Raji (cell line): Measurements from ENCODE around the gene CCDC82.

Source experiments
- POLR2A ChIP-seq: IDR thresholded peaks from 2 replicates; pipeline ENCODE4 v1.6.1; 2011; ENCODE audit warnings: low read depth, low read length, control low read depth; ENCODE audit not compliant: insufficient read depth

CCDC82 gene

DNA sequence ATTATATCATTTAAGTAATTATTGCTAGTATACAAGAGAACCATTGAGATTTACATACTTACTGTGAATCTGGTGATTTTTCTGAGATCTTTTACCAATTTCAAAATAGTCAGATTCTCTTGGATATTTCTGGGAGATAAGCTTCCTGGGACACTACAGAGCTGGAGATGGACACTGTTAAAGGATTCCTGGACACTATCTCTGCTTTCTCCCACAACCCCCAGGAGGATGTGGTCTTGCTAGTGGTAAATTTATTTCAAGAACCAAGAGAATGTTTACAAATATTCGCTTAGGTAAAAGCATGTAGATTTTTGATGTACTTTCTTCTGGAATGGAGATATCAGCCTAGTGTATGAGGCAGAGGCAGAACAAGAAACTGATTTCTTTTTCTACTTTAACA, 12.9 kb downstream of the CCDC82 start:
- TF ChIP-seq POLR2A = no peak

DNA sequence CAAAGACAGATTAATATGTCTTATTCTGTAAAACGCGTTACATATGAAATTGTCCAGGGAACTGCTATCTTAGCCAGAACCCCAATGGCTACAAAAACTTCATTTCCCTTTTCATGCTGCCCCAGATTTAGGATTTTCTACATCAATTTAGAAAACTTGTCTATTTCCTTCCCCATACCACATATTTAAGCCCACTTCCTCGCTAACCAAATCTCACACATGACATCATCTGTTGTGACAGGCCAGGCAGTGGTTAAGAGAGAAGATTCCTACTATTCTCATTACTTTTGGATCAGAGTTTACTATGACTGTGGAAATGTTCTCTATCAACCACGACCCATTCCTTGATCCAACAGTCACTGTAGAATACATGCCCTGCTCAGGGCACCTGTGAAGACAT, 15.9 kb downstream of the CCDC82 start:
- no peak for TF ChIP-seq POLR2A

DNA sequence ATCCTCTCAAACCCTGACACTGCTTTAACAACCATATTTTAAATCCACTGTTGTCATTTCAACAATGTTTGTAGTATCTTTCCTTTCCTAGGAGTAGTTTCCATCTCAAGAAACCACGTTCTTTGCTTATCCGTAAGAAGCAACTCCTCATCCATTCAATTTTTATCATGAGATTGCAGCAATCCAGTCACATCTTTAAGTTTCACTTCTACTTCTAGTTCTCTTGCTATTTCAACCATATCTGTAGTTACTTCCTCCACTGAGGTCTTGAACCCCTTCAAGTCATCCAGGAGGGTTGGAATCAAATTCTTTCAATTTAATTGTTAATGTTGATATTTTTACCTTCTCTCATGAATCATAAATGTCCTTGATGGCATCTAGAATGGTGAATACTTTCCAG, 22.4 kb downstream of the CCDC82 start:
- no peak for TF ChIP-seq POLR2A

DNA sequence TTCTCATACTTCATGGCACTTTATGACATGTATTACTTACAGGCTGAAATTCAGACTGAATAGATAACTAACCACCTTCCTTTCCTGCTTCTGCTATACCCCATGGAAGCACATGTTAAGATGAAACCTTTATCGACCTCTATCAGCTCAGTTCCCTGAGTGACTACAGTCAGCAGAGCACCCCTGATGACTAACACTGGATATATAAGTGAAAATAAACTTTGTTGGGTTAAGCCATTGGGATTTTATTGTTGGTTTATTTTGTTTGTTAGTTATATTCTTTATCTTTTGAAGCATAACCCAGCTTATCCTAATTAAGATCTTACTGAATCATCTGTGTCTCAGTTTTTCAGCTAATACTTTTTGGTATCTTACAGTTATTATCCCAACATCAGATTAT, 23.7 kb downstream of the CCDC82 start:
- TF ChIP-seq POLR2A = no peak

DNA sequence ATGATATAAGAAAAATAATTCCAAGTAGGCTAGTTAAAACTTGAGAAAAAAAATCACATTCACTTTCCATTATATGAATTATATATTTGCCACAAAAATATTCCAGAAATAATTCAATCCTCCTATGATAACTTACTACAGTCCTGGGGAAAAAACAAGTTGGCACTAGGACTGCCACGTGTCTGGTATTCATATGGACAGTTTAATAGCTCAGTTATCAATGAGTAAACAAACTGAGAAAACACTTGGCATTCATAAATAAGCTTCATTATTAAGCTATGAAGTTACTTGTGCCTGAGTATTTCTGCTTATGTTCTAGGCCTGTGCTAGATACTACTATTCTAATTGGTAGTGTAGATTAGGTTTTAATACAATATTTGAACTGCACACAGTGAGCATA, 24.2 kb downstream of the CCDC82 start:
- no peak for TF ChIP-seq POLR2A

DNA sequence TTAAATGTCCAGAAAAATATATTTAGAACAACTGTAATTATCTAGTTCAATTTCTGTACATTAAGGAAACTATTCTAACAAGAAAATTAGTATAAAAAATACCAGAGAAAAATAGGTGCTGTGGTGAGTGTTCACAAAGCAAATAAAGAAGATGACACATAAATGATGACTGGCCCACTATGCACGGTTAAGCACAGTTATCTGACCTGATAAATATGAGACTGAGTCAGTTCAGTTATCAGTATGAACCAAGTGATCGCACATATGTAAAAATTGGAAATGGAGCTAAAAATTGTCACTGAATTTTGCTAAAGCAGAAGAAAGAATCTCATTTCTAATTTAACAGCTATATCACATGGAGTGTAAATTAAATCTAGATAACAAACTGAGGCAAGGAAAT, 27.9 kb downstream of the CCDC82 start:
- TF ChIP-seq POLR2A = no peak

DNA sequence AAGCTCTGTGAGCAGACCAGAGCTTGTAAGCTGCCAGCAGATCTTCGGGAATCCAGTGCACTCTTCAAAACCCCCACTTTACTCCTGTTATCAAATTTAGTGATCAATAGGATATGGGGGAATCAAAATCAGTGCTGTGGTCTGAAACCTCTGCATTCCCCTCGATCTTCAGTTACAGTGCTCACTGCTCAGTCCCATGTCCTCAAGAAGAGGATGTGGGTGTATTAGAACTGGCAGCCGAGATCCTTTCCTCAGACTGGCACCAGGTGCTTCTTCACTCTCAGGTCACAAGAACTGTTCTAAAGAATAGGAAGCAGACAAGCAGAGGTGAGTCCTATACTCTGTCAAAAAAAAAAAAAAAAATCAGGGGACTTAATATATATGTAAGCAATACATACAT, 31.4 kb downstream of the CCDC82 start:
- no peak for TF ChIP-seq POLR2A

DNA sequence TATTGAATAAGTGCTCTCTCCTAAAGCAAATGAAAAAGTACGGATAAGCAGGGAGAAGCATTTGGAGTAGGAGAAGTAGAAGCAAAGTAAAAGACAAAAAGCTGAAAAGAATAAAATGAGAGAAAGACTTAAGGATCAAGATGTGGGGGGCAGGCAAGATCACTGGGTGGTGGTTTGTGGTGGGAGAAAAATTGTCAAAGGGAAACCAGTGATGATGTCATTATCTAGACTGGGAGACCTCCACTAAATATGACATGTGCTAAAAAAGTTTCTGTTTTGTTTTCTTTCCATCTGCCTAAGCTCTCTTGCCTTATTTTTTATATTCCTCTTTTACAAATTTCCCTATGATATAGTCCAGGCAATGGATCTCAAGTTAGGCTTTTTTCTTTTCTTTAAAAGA, 31.9 kb downstream of the CCDC82 start:
- TF ChIP-seq POLR2A = no peak

DNA sequence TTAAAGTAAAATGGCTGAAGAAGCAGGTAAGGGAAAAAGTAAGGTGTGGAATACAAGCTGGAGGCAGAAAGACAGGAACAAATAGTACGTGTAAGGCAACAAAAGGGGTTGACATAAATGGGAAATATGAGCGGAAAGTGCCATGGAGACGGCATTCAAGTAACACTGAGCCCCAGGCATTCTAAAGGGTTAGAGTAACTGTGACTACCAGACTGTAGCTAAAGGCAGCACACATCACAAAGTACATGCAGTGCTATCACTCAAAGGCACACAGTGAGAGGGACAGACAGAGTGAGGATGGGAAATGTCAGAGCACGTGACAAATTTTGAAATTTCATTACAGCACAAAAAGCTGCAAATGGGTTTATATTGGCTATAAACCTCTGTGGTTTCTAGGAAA, 32.9 kb downstream of the CCDC82 start:
- TF ChIP-seq POLR2A = no peak

DNA sequence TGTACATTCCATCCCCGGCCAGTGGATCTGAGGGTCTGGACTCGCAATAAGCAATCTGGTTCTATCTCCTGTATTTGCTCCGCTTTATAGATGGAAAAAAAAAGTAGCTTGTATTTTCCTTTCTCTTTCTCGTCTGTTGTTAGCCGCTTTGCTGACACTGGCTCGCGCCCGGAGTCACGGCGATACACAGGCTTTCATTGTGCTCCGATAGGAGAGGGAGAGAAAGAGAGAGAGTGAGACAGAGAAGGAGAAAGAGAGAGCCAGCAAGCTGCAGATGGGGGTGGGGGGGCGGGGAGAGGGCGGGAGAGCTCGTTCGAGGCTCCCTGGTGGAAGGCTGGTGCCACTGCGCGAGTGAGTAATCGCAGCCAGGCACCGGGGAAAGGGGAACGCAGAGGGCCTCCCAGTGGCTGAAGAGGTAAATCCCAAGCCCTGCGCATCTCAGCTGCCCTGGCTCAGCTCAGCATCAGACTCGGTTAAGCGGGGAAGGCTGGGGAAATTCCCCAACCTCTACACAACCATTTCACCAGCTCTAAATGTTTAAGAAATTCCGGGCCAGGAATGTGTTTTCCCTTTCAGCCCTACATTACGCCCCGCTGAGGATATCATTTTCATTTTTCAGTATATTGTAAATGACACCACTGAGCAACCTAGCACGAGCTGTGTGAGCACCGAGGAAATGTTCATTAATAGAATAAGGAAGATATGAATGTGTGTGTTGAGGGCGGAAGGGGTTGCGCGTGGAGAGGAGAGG, 46.6 kb downstream of the CCDC82 start, which contains the start of gene MAML2:
Gene MAML2, minus strand, starts transcription at position 235 of the 751 bp plus-strand sequence. CDS start 1,300 bp downstream, outside the sequence.
- TF ChIP-seq POLR2A = 0 out of 2 replicates have a peak, but pooled peaks have one; percentile 23

DNA sequence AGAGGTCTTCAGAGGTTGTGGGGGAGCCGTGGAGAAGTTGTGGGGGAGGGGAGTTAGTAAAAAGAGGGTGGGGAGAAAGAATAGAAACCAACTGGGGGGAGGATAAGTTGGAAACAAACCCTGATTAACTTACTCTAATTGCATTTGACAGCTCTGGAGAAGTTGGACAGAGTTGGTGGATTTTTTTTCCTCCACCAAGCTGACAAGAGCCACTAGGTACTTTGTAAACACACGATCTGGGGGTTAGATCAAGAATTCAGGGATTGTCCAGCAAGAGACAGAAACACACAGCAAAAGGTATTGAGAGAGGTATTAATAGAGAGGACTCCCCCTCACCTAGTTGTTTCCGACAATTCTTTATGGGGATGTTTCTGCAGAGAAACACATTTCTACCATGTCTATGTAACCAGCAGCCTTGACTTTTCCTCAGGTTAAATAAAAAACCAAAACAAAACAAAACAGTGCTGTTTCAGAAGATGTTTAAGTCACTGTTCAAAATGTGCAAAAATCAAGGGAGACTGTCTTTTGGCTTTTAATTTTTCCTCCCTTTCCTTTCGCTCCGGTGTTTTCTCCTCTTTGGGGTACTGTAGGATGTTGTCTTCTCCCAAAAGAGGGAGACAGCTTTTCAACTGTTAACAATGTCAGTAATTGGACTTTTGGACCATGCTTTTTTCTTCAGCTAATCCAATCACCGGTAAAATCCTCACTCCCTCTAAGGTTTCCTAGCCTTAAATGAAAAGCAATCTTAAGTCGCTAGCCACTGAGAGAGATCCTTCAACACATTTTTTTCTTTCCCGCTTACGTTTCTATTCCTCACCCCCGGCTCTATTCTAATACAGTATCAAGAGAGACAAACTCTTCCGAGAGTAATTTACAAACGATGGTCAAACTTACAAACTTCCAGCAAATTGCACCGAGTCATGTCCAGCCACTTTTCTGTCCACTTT, 47.4 kb downstream of the CCDC82 start:
- no peak for TF ChIP-seq POLR2A

DNA sequence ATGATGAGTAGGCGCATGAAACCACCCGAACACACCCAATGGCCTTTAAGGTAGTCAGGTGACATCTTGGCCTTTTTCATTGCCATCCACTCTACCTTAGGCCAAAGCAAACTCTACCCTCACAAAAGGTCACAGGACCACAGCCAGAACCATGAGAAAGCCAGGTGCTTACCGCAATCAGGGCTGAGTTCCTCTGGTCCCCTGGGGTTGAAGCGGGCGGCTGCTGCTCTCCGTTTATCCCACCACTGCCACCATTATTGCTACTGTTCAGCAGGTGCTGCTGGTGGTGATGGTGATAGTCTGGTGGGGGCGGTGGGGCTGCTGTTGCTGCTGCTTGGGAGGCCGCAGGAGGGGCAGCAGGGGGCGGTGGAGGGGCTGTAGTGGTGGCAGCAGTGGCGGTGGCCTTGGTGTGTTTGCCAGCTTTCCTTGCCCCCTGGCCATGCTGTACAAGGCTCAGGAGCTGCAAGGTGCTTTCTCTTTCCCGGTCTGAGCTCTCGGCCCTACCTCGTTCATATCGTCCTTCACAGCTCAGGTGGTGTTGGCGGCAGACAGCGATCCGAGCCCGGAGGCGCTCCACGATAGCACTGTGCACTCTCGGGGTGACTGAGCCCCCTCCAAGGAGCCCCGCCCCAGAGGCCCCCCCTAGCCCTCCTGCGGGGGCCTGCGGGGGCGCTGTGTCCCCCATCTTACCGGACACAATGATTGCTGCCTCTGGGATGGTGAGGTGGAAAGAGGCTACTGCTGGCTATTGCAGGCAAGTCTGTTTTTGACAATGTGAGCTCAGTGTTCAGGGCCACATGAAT, 48.3 kb downstream of the CCDC82 start:
- TF ChIP-seq POLR2A = 0 out of 2 replicates have a peak, but pooled peaks have one; percentile 27

DNA sequence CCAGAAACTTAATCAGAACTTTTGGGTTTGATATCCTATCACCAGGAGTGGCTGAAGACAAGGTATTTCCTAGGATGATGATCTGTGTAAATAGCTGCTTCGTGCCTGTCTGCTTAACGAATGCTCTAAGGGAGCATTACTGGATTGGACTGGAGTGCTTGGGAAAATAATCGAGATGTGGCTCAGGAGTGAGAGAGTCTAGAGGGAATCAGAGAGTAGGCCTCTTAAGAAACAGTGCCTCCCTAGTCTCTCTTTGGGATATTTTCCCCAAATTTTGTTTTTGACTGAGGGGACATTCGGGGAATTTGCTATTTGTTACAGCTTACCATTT, 49.2 kb downstream of the CCDC82 start:
- TF ChIP-seq POLR2A = no peak

DNA sequence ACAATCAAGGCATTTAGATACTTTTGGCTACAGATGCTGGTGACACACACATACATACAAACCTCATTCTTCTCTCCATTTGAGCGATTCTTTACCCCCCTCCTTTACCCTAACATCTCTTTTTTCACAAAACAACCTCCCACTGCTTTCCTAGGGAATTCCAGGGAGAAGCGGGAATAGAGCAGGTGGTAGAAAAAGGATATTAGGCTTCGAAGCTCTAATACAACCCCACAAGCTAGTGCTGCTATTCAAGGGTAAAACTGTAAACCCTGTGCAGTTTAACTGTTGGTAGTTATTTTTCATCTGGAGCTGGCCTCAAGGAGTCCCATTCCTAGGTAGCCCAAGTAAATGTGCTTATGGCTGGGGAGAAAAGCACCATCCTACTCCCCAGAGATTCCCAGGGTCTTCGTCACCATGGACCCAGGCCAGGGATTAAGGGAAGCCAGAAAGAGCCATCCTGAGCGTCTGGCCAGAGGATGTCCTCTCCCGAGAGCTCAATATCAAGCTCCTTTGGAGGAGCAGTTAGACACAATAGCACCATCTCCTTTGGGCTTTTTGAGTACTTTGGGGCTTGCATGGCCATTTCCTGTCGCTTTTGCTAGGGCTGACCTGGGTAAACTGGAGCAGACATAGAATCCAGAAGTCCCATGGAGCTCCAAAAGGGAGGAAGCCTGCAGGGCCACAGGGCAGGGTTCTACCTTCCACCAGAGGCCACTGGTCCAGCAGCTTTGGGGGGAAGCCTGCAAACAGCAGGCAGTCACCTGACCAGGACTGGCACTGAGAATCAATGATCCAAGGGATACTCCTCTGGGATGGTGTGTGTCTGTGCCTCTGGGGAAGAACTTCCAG, 49.8 kb downstream of the CCDC82 start:
- no peak for TF ChIP-seq POLR2A
